Peyer's patch (tissue), 4 donors: ENCODE results near the gene SLC25A40. TPM values are rescaled to one million over a fixed set of nuclear protein-coding genes. Genes with fewer than 3 reads are reported as not detected.
"Not testable (repeated sequence)": the region's sequence is repeated elsewhere in the genome, so short reads cannot be mapped to it uniquely, and the experiment has no call there.

Experiments
- DNase-seq, 3 donors: peaks; one replicate each; pipeline ENCODE4 v3.0.0-alpha.2; 2017 to 2019
- H3K27ac ChIP-seq, 4 donors: fragments of 200-600 bp; sonication (generic); one replicate each; pipeline ENCODE4 v1.5.1; 2016 to 2019
- H3K27me3 ChIP-seq, 2 donors: fragments of 200-600 bp; sonication (generic); one replicate each; pipeline ENCODE4 v1.5.1; 2019
- H3K36me3 ChIP-seq, 3 donors: fragments of 200-600 bp; sonication (generic); one replicate each; pipeline ENCODE4 v1.5.1; 2016 to 2019
- H3K4me1 ChIP-seq, 4 donors: fragments of 200-600 bp; sonication (generic); one replicate each; pipeline ENCODE4 v1.5.1; 2016 to 2019
- H3K4me3 ChIP-seq, 4 donors: fragments of 200-600 bp; sonication (generic); 1 replicate in 3 of 4; 2 replicates in 1 of 4; pipeline ENCODE4 v1.5.1; 2016 to 2019; ENCODE audit warnings: mild to moderate bottlenecking in 1 of 4
- H3K9me3 ChIP-seq, 4 donors: fragments of 200-600 bp; sonication (generic); one replicate each; pipeline ENCODE4 v1.5.1; 2016 to 2019; ENCODE audit warnings: mild to moderate bottlenecking in 1 of 4
- CTCF ChIP-seq, 6 experiments: fragments of 450-650 bp in 4 of 6; fragments of 200-600 bp in 2 of 6; sonication (generic) in 1 of 6; IDR thresholded peaks; one replicate each; pipeline ENCODE4 v1.5.1; 2017 to 2019; ENCODE audit warnings: antibody characterized with exemption in 6 of 6, mild to moderate bottlenecking in 3 of 6, moderate library complexity in 1 of 6
- POLR2A ChIP-seq, 2 donors: fragments of 450-650 bp; IDR thresholded peaks; one replicate each; pipeline ENCODE4 v1.5.1; 2017; ENCODE audit warnings: antibody characterized with exemption in 2 of 2, mild to moderate bottlenecking in 2 of 2, moderate library complexity in 2 of 2
- total RNA-seq, 4 donors: library from RNA; depleted of rRNA; stranded (reverse); fragments of >200 nt; gene quantifications; one replicate each; pipeline ENCODE4 v1.1.0, GENCODE V29; 2016

Gene SLC25A40
- total RNA-seq, 4 donors from 2014 or later = 17.8 to 23.9 (median 20.7) TPM

GRCh38 chr7:87912121-87912520 lies 36.0 kb upstream of the SLC25A40 start:
- Histone ChIP-seq H3K27me3 (no peaks in the 10 kb centered on the region), H3K4me3 (no peak overlapping the region), H3K27ac (no peak overlapping the region), H3K36me3 (no peaks in the 10 kb centered on the region), H3K9me3 (no peaks in the 10 kb centered on the region), H3K4me1 (no peaks in the 10 kb centered on the region)
- no peak for DNase-seq
- TF ChIP-seq POLR2A (IDR thresholded peaks at IDR 0.05) (no peak), CTCF (IDR thresholded peaks at IDR 0.05) (no peak)

- H3K27ac ChIP-seq, H3K27me3 ChIP-seq, H3K36me3 ChIP-seq, DNase-seq, H3K4me1 ChIP-seq, H3K4me3 ChIP-seq, H3K9me3 ChIP-seq: not testable (repeated sequence)
These were observed 32.7 kb upstream of the SLC25A40 start for GRCh38 chr7:87908814-87909213.

- not testable (repeated sequence) for H3K27ac ChIP-seq, H3K27me3 ChIP-seq, H3K9me3 ChIP-seq, H3K4me1 ChIP-seq, DNase-seq, H3K4me3 ChIP-seq, H3K36me3 ChIP-seq
These were observed 31.2 kb upstream of the SLC25A40 start for GRCh38 chr7:87907136-87907906.

- DNase-seq = no peak
- TF ChIP-seq POLR2A (IDR thresholded peaks at IDR 0.05) (no peak), CTCF (IDR thresholded peaks at IDR 0.05) (no peak)
- Histone ChIP-seq H3K4me1 (no peaks in the 10 kb centered on the region), H3K4me3 (no peak overlapping the region), H3K27me3 (no peaks in the 10 kb centered on the region), H3K9me3 (no peaks in the 10 kb centered on the region), H3K27ac (no peak overlapping the region), H3K36me3 (peaks cover 0 to 17% (median 0%) of the 10 kb centered on the region in 3 donors)
These were observed 23.1 kb upstream of the SLC25A40 start for GRCh38 chr7:87899255-87899654.

GRCh38 chr7:87895363-87895762 lies 19.2 kb upstream of the SLC25A40 start:
- Histone ChIP-seq H3K36me3 (peaks cover 0 to 10% (median 0%) of the 10 kb centered on the region in 3 donors), H3K9me3 (no peaks in the 10 kb centered on the region), H3K4me1 (no peaks in the 10 kb centered on the region), H3K27ac (no peak overlapping the region), H3K27me3 (no peaks in the 10 kb centered on the region), H3K4me3 (no peak overlapping the region)
- no peak for DNase-seq
- TF ChIP-seq CTCF (IDR thresholded peaks at IDR 0.05) (no peak), POLR2A (IDR thresholded peaks at IDR 0.05) (no peak)

GRCh38 chr7:87886875-87887274 lies 10.7 kb upstream of the SLC25A40 start:
- Histone ChIP-seq H3K27ac (no peak overlapping the region), H3K27me3 (no peaks in the 10 kb centered on the region), H3K36me3 (peaks cover 0 to 15% (median 0%) of the 10 kb centered on the region in 3 donors), H3K9me3 (no peaks in the 10 kb centered on the region), H3K4me3 (no peak overlapping the region), H3K4me1 (no peaks in the 10 kb centered on the region)
- no peak for DNase-seq
- TF ChIP-seq CTCF (IDR thresholded peaks at IDR 0.05) = peak in 5 of 6 experiments; percentile 26 to 64 (median 50)
- no peak for TF ChIP-seq POLR2A (IDR thresholded peaks at IDR 0.05)

GRCh38 chr7:87885018-87885417 lies 8.9 kb upstream of the SLC25A40 start:
- DNase-seq = no peak
- TF ChIP-seq POLR2A (IDR thresholded peaks at IDR 0.05) (no peak), CTCF (IDR thresholded peaks at IDR 0.05) (no peak)
- no peaks in the 10 kb centered on the region for H3K4me1 ChIP-seq
- H3K4me3 ChIP-seq = no peak overlapping the region
- no peak overlapping the region for H3K27ac ChIP-seq
- no peaks in the 10 kb centered on the region for H3K27me3 ChIP-seq
- H3K9me3 ChIP-seq = no peaks in the 10 kb centered on the region
- peaks cover 0 to 15% (median 0%) of the 10 kb centered on the region in 3 donors for H3K36me3 ChIP-seq
